ENCODE measurements around the gene CNN1.

The CNN1 gene

DNA sequence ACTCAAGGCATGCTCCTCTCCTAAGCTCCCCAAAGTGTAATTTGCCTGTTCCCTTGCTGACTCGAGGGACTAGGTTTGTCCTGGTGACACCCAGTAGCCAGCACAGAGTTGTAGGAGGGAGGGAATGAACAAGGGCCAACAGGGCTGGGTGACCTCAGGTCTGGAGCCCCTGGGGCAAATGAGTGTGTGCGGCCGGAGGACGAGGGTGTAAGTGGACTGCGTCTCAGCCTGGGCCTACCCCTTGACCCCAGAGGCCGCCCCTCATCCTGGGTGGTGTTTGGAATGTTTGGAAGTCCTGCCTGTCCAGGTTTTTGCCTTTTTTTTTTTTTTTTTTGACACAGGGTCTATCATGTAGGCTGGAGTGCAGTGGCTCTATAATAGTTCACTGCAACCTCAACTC lies 31.7 kb upstream of the CNN1 start:
- Histone ChIP-seq H3K14ac (ENCODE audit: low read length in 2 of 2) (no peak overlapping the region), H4K8ac (ENCODE audit: low read length) (no peak overlapping the region), H3K9me3 (ENCODE audit: control insufficient read depth, low read length) (no peaks in the 10 kb centered on the region), H3K23ac (ENCODE audit: low read length in 2 of 2) (no peak overlapping the region), H3K9ac (ENCODE audit: low read length) (no peak overlapping the region), H3K4me2 (ENCODE audit: low read length, poor library complexity, severe bottlenecking) (no peak overlapping the region), H3K4me3 (ENCODE audit: insufficient read depth in 1 of 2, low read depth in 1 of 2, low read length in 2 of 2) (no peak overlapping the region), H2BK120ac (ENCODE audit: low read depth, low read length) (no peak overlapping the region), H3K18ac (ENCODE audit: low read depth in 1 of 2, low read length in 2 of 2) (no peak overlapping the region), H3K27ac (ENCODE audit: low read length, poor library complexity, severe bottlenecking) (no peak overlapping the region), H3K27me3 (ENCODE audit: control insufficient read depth in 1 of 2, insufficient read depth in 1 of 2, low read length in 2 of 2) (no peaks in the 10 kb centered on the region), H3K79me1 (replicated peaks; ENCODE audit: low read length, poor library complexity, severe bottlenecking) (peaks cover 13% of the 10 kb centered on the region), H4K91ac (ENCODE audit: low read length) (no peak overlapping the region), H2AFZ (ENCODE audit: low read depth, low read length) (no peak overlapping the region), H2BK5ac (ENCODE audit: low read depth, low read length, poor library complexity, severe bottlenecking) (no peak overlapping the region), H2AK5ac (ENCODE audit: low read length, severe bottlenecking) (no peak overlapping the region), H3K4ac (ENCODE audit: low read depth in 1 of 2, low read length in 2 of 2) (no peak overlapping the region), H3K36me3 (ENCODE audit: control insufficient read depth in 1 of 2, insufficient read depth in 2 of 2, low read depth in 1 of 2, low read length in 2 of 2) (peaks cover 6 to 18% of the 10 kb centered on the region in 2 experiments), H3K4me1 (ENCODE audit: control insufficient read depth, insufficient read depth, low read depth, low read length) (peaks cover 9% of the 10 kb centered on the region), H2BK15ac (ENCODE audit: low read depth, poor library complexity, severe bottlenecking) (no peak overlapping the region), H2BK12ac (ENCODE audit: low read length in 2 of 2) (no peak overlapping the region)
- 88% methylated on average over 2 of the region's 6 CpGs for WGBS
- DNase-seq: no peak

DNA sequence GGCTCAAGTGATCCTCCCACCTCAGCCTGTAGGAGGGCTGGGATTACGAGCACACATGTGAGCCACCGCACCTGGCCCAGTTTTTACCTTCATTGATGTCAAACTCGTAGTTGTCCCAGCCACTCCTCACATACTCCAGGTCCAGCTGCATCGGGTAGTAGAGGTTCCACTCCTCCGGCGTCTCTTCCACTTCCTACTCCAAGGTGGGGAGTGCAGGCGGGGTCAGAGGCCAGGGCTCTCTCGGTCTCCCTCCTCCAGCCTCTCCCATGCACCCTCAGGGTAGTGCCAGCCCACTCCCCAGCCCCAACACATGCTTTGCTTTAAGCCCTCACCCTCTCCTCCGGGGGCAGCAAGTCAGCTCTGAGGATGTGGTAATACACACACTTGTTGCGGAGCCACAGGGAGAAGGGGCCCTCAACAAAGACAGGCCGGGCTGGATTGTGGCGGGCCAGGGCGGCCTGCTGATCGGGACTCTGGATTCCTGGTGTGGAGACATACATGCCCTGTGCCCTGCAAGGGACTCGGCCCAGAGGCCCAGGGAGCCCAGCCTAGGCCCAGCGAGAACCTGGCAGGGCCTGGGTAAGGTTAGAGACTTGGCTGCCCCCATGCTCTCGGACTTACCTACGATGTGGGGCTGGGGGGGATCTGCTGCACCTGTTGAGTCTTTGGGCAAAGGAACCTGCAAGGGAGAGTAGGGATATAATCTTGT lies 31.1 kb upstream of the CNN1 start:
- H3K36me3 ChIP-seq (ENCODE audit: control insufficient read depth in 1 of 2, insufficient read depth in 2 of 2, low read depth in 1 of 2, low read length in 2 of 2): peaks cover 6 to 20% of the 10 kb centered on the region in 2 experiments
- H3K14ac ChIP-seq (ENCODE audit: low read length in 2 of 2): no peak overlapping the region
- no peaks in the 10 kb centered on the region for H3K9me3 ChIP-seq (ENCODE audit: control insufficient read depth, low read length)
- no peak overlapping the region for H2BK15ac ChIP-seq (ENCODE audit: low read depth, poor library complexity, severe bottlenecking)
- 96% methylated on average over 16 of the region's 18 CpGs for WGBS
- H3K27ac ChIP-seq (ENCODE audit: low read length, poor library complexity, severe bottlenecking): no peak overlapping the region
- no peak overlapping the region for H3K9ac ChIP-seq (ENCODE audit: low read length)
- H4K8ac ChIP-seq (ENCODE audit: low read length): no peak overlapping the region
- H2BK120ac ChIP-seq (ENCODE audit: low read depth, low read length): no peak overlapping the region
- no peak overlapping the region for H2AK5ac ChIP-seq (ENCODE audit: low read length, severe bottlenecking)
- H4K91ac ChIP-seq (ENCODE audit: low read length): no peak overlapping the region
- H2BK5ac ChIP-seq (ENCODE audit: low read depth, low read length, poor library complexity, severe bottlenecking): no peak overlapping the region
- H3K4me3 ChIP-seq (ENCODE audit: insufficient read depth in 1 of 2, low read depth in 1 of 2, low read length in 2 of 2): no peak overlapping the region
- peaks cover 13% of the 10 kb centered on the region for H3K79me1 ChIP-seq (replicated peaks; ENCODE audit: low read length, poor library complexity, severe bottlenecking)
- H3K27me3 ChIP-seq (ENCODE audit: control insufficient read depth in 1 of 2, insufficient read depth in 1 of 2, low read length in 2 of 2): no peaks in the 10 kb centered on the region
- no peak overlapping the region for H3K4ac ChIP-seq (ENCODE audit: low read depth in 1 of 2, low read length in 2 of 2)
- H3K23ac ChIP-seq (ENCODE audit: low read length in 2 of 2): no peak overlapping the region
- no peak overlapping the region for H3K18ac ChIP-seq (ENCODE audit: low read depth in 1 of 2, low read length in 2 of 2)
- DNase-seq: no peak
- H3K4me1 ChIP-seq (ENCODE audit: control insufficient read depth, insufficient read depth, low read depth, low read length): peaks cover 9% of the 10 kb centered on the region
- H2BK12ac ChIP-seq (ENCODE audit: low read length in 2 of 2): no peak overlapping the region
- no peak overlapping the region for H2AFZ ChIP-seq (ENCODE audit: low read depth, low read length)
- no peak overlapping the region for H3K4me2 ChIP-seq (ENCODE audit: low read length, poor library complexity, severe bottlenecking)

DNA sequence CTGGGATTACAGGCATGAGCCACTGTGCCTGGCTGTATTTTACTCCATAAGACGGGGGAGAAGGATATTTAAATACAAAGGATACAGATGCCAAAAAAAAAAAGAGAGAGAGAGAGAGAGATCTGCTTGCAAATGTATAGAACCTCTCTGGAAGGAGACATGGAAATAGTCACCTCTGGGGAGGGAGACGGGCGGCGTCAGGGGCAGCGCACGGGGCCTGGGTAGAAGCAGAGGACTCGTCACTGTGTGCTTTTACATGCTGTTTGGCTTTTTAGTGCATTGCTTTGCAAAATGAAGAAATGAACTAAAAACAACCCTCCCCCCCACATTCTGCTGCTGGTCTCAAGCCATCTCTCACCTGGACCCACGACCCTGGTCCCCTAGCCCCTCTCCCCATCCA lies 28.2 kb upstream of the CNN1 start:
- no peak overlapping the region for H3K18ac ChIP-seq (ENCODE audit: low read depth in 1 of 2, low read length in 2 of 2)
- no peak overlapping the region for H3K4me3 ChIP-seq (ENCODE audit: insufficient read depth in 1 of 2, low read depth in 1 of 2, low read length in 2 of 2)
- H2BK15ac ChIP-seq (ENCODE audit: low read depth, poor library complexity, severe bottlenecking): no peak overlapping the region
- H3K4me2 ChIP-seq (ENCODE audit: low read length, poor library complexity, severe bottlenecking): no peak overlapping the region
- no peak overlapping the region for H3K4ac ChIP-seq (ENCODE audit: low read depth in 1 of 2, low read length in 2 of 2)
- no peak overlapping the region for H3K9ac ChIP-seq (ENCODE audit: low read length)
- no peak overlapping the region for H2BK12ac ChIP-seq (ENCODE audit: low read length in 2 of 2)
- no peaks in the 10 kb centered on the region for H3K27me3 ChIP-seq (ENCODE audit: control insufficient read depth in 1 of 2, insufficient read depth in 1 of 2, low read length in 2 of 2)
- H3K79me1 ChIP-seq (replicated peaks; ENCODE audit: low read length, poor library complexity, severe bottlenecking): peaks cover 2% of the 10 kb centered on the region
- no peak overlapping the region for H4K8ac ChIP-seq (ENCODE audit: low read length)
- WGBS: 86% methylated on average over 3 of the region's 8 CpGs
- no peak overlapping the region for H2BK5ac ChIP-seq (ENCODE audit: low read depth, low read length, poor library complexity, severe bottlenecking)
- no peak overlapping the region for H3K27ac ChIP-seq (ENCODE audit: low read length, poor library complexity, severe bottlenecking)
- peaks cover 5% of the 10 kb centered on the region for H3K4me1 ChIP-seq (ENCODE audit: control insufficient read depth, insufficient read depth, low read depth, low read length)
- no peak overlapping the region for H2BK120ac ChIP-seq (ENCODE audit: low read depth, low read length)
- H4K91ac ChIP-seq (ENCODE audit: low read length): no peak overlapping the region
- no peaks in the 10 kb centered on the region for H3K9me3 ChIP-seq (ENCODE audit: control insufficient read depth, low read length)
- H3K23ac ChIP-seq (ENCODE audit: low read length in 2 of 2): no peak overlapping the region
- H3K36me3 ChIP-seq (ENCODE audit: control insufficient read depth in 1 of 2, insufficient read depth in 2 of 2, low read depth in 1 of 2, low read length in 2 of 2): peaks cover 11 to 35% of the 10 kb centered on the region in 2 experiments
- no peak overlapping the region for H2AK5ac ChIP-seq (ENCODE audit: low read length, severe bottlenecking)
- DNase-seq: no peak
- H3K14ac ChIP-seq (ENCODE audit: low read length in 2 of 2): no peak overlapping the region
- no peak overlapping the region for H2AFZ ChIP-seq (ENCODE audit: low read depth, low read length)

DNA sequence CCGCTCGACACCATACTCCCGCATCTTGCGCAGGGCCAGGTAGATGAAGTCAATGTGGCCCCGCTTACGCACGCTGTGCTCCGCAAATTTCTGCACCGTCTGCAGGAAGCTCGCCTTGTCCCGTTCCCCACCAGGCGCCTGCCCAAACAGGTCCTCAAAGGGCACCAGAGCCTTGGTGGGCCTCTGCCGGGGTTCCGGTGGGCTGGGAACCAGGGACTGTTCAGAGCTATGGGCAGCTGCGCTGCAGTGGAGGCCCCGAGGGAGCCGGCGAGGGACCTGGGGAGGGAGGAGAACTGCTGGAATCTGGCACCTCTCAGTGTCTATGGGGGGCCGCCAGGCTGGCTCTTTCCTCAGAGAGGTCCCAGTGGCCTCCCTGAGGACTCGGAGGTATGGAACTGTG lies 24.7 kb upstream of the CNN1 start:
- H3K27me3 ChIP-seq (ENCODE audit: control insufficient read depth in 1 of 2, insufficient read depth in 1 of 2, low read length in 2 of 2): no peaks in the 10 kb centered on the region
- 98% methylated on average over 20 of the region's 20 CpGs for WGBS
- H2BK120ac ChIP-seq (ENCODE audit: low read depth, low read length): no peak overlapping the region
- no peaks in the 10 kb centered on the region for H3K9me3 ChIP-seq (ENCODE audit: control insufficient read depth, low read length)
- no peak overlapping the region for H2BK5ac ChIP-seq (ENCODE audit: low read depth, low read length, poor library complexity, severe bottlenecking)
- no peak overlapping the region for H3K4me2 ChIP-seq (ENCODE audit: low read length, poor library complexity, severe bottlenecking)
- no peak overlapping the region for H3K27ac ChIP-seq (ENCODE audit: low read length, poor library complexity, severe bottlenecking)
- H2AK5ac ChIP-seq (ENCODE audit: low read length, severe bottlenecking): no peak overlapping the region
- H3K23ac ChIP-seq (ENCODE audit: low read length in 2 of 2): no peak overlapping the region
- no peak overlapping the region for H2AFZ ChIP-seq (ENCODE audit: low read depth, low read length)
- H3K36me3 ChIP-seq (ENCODE audit: control insufficient read depth in 1 of 2, insufficient read depth in 2 of 2, low read depth in 1 of 2, low read length in 2 of 2): peaks cover 25 to 37% of the 10 kb centered on the region in 2 experiments
- no peak overlapping the region for H3K4me3 ChIP-seq (ENCODE audit: insufficient read depth in 1 of 2, low read depth in 1 of 2, low read length in 2 of 2)
- H3K4ac ChIP-seq (ENCODE audit: low read depth in 1 of 2, low read length in 2 of 2): no peak overlapping the region
- H3K9ac ChIP-seq (ENCODE audit: low read length): no peak overlapping the region
- no peak overlapping the region for H4K91ac ChIP-seq (ENCODE audit: low read length)
- no peak overlapping the region for H3K14ac ChIP-seq (ENCODE audit: low read length in 2 of 2)
- DNase-seq: no peak
- H3K4me1 ChIP-seq (ENCODE audit: control insufficient read depth, insufficient read depth, low read depth, low read length): peaks cover under 1% of the 10 kb centered on the region
- H2BK12ac ChIP-seq (ENCODE audit: low read length in 2 of 2): no peak overlapping the region
- H3K18ac ChIP-seq (ENCODE audit: low read depth in 1 of 2, low read length in 2 of 2): no peak overlapping the region
- no peak overlapping the region for H2BK15ac ChIP-seq (ENCODE audit: low read depth, poor library complexity, severe bottlenecking)
- no peak overlapping the region for H4K8ac ChIP-seq (ENCODE audit: low read length)
- peaks cover 5% of the 10 kb centered on the region for H3K79me1 ChIP-seq (replicated peaks; ENCODE audit: low read length, poor library complexity, severe bottlenecking)
